ENCODE results near the gene ADGRV1.

ADGRV1 gene

GRCh38 chr5:90558344-90559192 is at the start of gene ADGRV1:
ADGRV1 (plus strand) TSS chr5:90558797; CDS start chr5:90558896, 99 bp downstream.
- Histone ChIP-seq H3K9ac (ENCODE audit: low read length) (no peak within 1 kb of the TSS), H3K27ac (ENCODE audit: low read depth, low read length) (no peak within 1 kb of the TSS), H3K4me3 (ENCODE audit: low read depth in 1 of 2, low read length in 2 of 2) (peak within 1 kb of the TSS; percentile 36 to 43), H3K36me3 (ENCODE audit: insufficient read depth, low read length) (no peaks in the 10 kb centered on the region), H3K9me3 (ENCODE audit: low read length) (no peaks in the 10 kb centered on the region), H3K4me1 (ENCODE audit: insufficient read depth, low read length) (peaks cover 13% of the 10 kb centered on the region), H3K27me3 (ENCODE audit: control insufficient read depth in 1 of 2, insufficient read depth in 2 of 2, low read length in 2 of 2) (peaks cover 22 to 31% of the 10 kb centered on the region in 2 donors)

- Histone ChIP-seq H3K9ac (ENCODE audit: low read length) (no peak overlapping the region), H3K4me1 (ENCODE audit: insufficient read depth, low read length) (no peaks in the 10 kb centered on the region), H3K9me3 (ENCODE audit: low read length) (no peaks in the 10 kb centered on the region), H3K4me3 (ENCODE audit: low read depth in 1 of 2, low read length in 2 of 2) (no peak overlapping the region), H3K27ac (ENCODE audit: low read depth, low read length) (no peak overlapping the region), H3K27me3 (ENCODE audit: control insufficient read depth in 1 of 2, insufficient read depth in 2 of 2, low read length in 2 of 2) (no peaks in the 10 kb centered on the region), H3K36me3 (ENCODE audit: insufficient read depth, low read length) (no peaks in the 10 kb centered on the region)
These were observed 48.2 kb upstream of the ADGRV1 start for GRCh38 chr5:90510438-90510837.

GRCh38 chr5:90514520-90514919 is 44.1 kb upstream of the ADGRV1 start:
- no peak overlapping the region for H3K9ac ChIP-seq (ENCODE audit: low read length)
- no peak overlapping the region for H3K27ac ChIP-seq (ENCODE audit: low read depth, low read length)
- H3K4me3 ChIP-seq (ENCODE audit: low read depth in 1 of 2, low read length in 2 of 2), result no peak overlapping the region
- H3K36me3 ChIP-seq (ENCODE audit: insufficient read depth, low read length), result peaks cover 10% of the 10 kb centered on the region
- no peaks in the 10 kb centered on the region for H3K9me3 ChIP-seq (ENCODE audit: low read length)
- no peaks in the 10 kb centered on the region for H3K4me1 ChIP-seq (ENCODE audit: insufficient read depth, low read length)
- no peaks in the 10 kb centered on the region for H3K27me3 ChIP-seq (ENCODE audit: control insufficient read depth in 1 of 2, insufficient read depth in 2 of 2, low read length in 2 of 2)

- H3K4me1 ChIP-seq (ENCODE audit: insufficient read depth, low read length), result no peaks in the 10 kb centered on the region
- H3K9me3 ChIP-seq (ENCODE audit: low read length), result no peaks in the 10 kb centered on the region
- no peak overlapping the region for H3K4me3 ChIP-seq (ENCODE audit: low read depth in 1 of 2, low read length in 2 of 2)
- H3K27ac ChIP-seq (ENCODE audit: low read depth, low read length), result no peak overlapping the region
- H3K9ac ChIP-seq (ENCODE audit: low read length), result no peak overlapping the region
- H3K36me3 ChIP-seq (ENCODE audit: insufficient read depth, low read length), result peaks cover 28% of the 10 kb centered on the region
- H3K27me3 ChIP-seq (ENCODE audit: control insufficient read depth in 1 of 2, insufficient read depth in 2 of 2, low read length in 2 of 2), result no peaks in the 10 kb centered on the region
These were observed 39.9 kb upstream of the ADGRV1 start for GRCh38 chr5:90518661-90519060.

GRCh38 chr5:90519081-90519480 is 39.5 kb upstream of the ADGRV1 start:
- H3K4me3 ChIP-seq (ENCODE audit: low read depth in 1 of 2, low read length in 2 of 2), result no peak overlapping the region
- H3K27ac ChIP-seq (ENCODE audit: low read depth, low read length), result no peak overlapping the region
- H3K36me3 ChIP-seq (ENCODE audit: insufficient read depth, low read length), result peaks cover 32% of the 10 kb centered on the region
- no peak overlapping the region for H3K9ac ChIP-seq (ENCODE audit: low read length)
- no peaks in the 10 kb centered on the region for H3K4me1 ChIP-seq (ENCODE audit: insufficient read depth, low read length)
- no peaks in the 10 kb centered on the region for H3K9me3 ChIP-seq (ENCODE audit: low read length)
- no peaks in the 10 kb centered on the region for H3K27me3 ChIP-seq (ENCODE audit: control insufficient read depth in 1 of 2, insufficient read depth in 2 of 2, low read length in 2 of 2)

GRCh38 chr5:90528601-90529193 is 29.9 kb upstream of the ADGRV1 start:
- peak overlapping the region; percentile 53 to 86 for H3K4me3 ChIP-seq (ENCODE audit: low read depth in 1 of 2, low read length in 2 of 2)
- H3K36me3 ChIP-seq (ENCODE audit: insufficient read depth, low read length), result peaks cover 4% of the 10 kb centered on the region
- no peaks in the 10 kb centered on the region for H3K27me3 ChIP-seq (ENCODE audit: control insufficient read depth in 1 of 2, insufficient read depth in 2 of 2, low read length in 2 of 2)
- H3K9me3 ChIP-seq (ENCODE audit: low read length), result no peaks in the 10 kb centered on the region
- peak overlapping the region; percentile 80 for H3K27ac ChIP-seq (ENCODE audit: low read depth, low read length)
- H3K9ac ChIP-seq (ENCODE audit: low read length), result peak overlapping the region; percentile 97
- H3K4me1 ChIP-seq (ENCODE audit: insufficient read depth, low read length), result peaks cover 14% of the 10 kb centered on the region

- Histone ChIP-seq H3K36me3 (ENCODE audit: insufficient read depth, low read length) (no peaks in the 10 kb centered on the region), H3K4me1 (ENCODE audit: insufficient read depth, low read length) (peaks cover 14% of the 10 kb centered on the region), H3K4me3 (ENCODE audit: low read depth in 1 of 2, low read length in 2 of 2) (peak within 1 kb of the TSS; percentile 53 to 86), H3K9me3 (ENCODE audit: low read length) (no peaks in the 10 kb centered on the region), H3K27ac (ENCODE audit: low read depth, low read length) (peak within 1 kb of the TSS; percentile 86), H3K9ac (ENCODE audit: low read length) (peak within 1 kb of the TSS; percentile 97), H3K27me3 (ENCODE audit: control insufficient read depth in 1 of 2, insufficient read depth in 2 of 2, low read length in 2 of 2) (peaks cover 0 to 3% of the 10 kb centered on the region in 2 donors)
These were observed 29.2 kb upstream of the ADGRV1 start, which contains the start of gene LYSMD3 for GRCh38 chr5:90529194-90529938. LYSMD3 (minus strand) TSS chr5:90529584; CDS start chr5:90525289, 4,295 bp downstream.

- peak overlapping the region; percentile 53 to 86 for H3K4me3 ChIP-seq (ENCODE audit: low read depth in 1 of 2, low read length in 2 of 2)
- peak overlapping the region; percentile 86 for H3K27ac ChIP-seq (ENCODE audit: low read depth, low read length)
- H3K4me1 ChIP-seq (ENCODE audit: insufficient read depth, low read length), result peaks cover 14% of the 10 kb centered on the region
- peak overlapping the region; percentile 6 for H3K9ac ChIP-seq (ENCODE audit: low read length)
- no peaks in the 10 kb centered on the region for H3K9me3 ChIP-seq (ENCODE audit: low read length)
- no peaks in the 10 kb centered on the region for H3K36me3 ChIP-seq (ENCODE audit: insufficient read depth, low read length)
- H3K27me3 ChIP-seq (ENCODE audit: control insufficient read depth in 1 of 2, insufficient read depth in 2 of 2, low read length in 2 of 2), result peaks cover 0 to 3% of the 10 kb centered on the region in 2 donors
These were observed 28.5 kb upstream of the ADGRV1 start for GRCh38 chr5:90529939-90530677.

GRCh38 chr5:90530736-90531487 is 27.7 kb upstream of the ADGRV1 start:
- H3K4me3 ChIP-seq (ENCODE audit: low read depth in 1 of 2, low read length in 2 of 2), result peak overlapping the region in 1 of 2 donors; percentile 86
- H3K9ac ChIP-seq (ENCODE audit: low read length), result peak overlapping the region; percentile 6
- peaks cover 0 to 3% of the 10 kb centered on the region in 2 donors for H3K27me3 ChIP-seq (ENCODE audit: control insufficient read depth in 1 of 2, insufficient read depth in 2 of 2, low read length in 2 of 2)
- peaks cover 14% of the 10 kb centered on the region for H3K4me1 ChIP-seq (ENCODE audit: insufficient read depth, low read length)
- H3K27ac ChIP-seq (ENCODE audit: low read depth, low read length), result no peak overlapping the region
- no peaks in the 10 kb centered on the region for H3K36me3 ChIP-seq (ENCODE audit: insufficient read depth, low read length)
- no peaks in the 10 kb centered on the region for H3K9me3 ChIP-seq (ENCODE audit: low read length)

GRCh38 chr5:90533794-90534193 is 24.8 kb upstream of the ADGRV1 start:
- Histone ChIP-seq H3K9ac (ENCODE audit: low read length) (no peak overlapping the region), H3K4me3 (ENCODE audit: low read depth in 1 of 2, low read length in 2 of 2) (no peak overlapping the region), H3K9me3 (ENCODE audit: low read length) (no peaks in the 10 kb centered on the region), H3K27ac (ENCODE audit: low read depth, low read length) (no peak overlapping the region), H3K4me1 (ENCODE audit: insufficient read depth, low read length) (peaks cover 8% of the 10 kb centered on the region), H3K27me3 (ENCODE audit: control insufficient read depth in 1 of 2, insufficient read depth in 2 of 2, low read length in 2 of 2) (peaks cover 0 to 3% of the 10 kb centered on the region in 2 donors), H3K36me3 (ENCODE audit: insufficient read depth, low read length) (no peaks in the 10 kb centered on the region)

Measured in muscle layer of colon (tissue), 2 donors.